ENCODE measurements around the gene CTRB2.
"Not testable (repeated sequence)": the region's sequence is repeated elsewhere in the genome, so short reads cannot be mapped to it uniquely, and the experiment has no call there.

The CTRB2 gene

GRCh38 chr16:75205961-75206748, 806 bp downstream of the CTRB2 start:
- not testable (repeated sequence) for DNase-seq (ENCODE audit: low read depth)

DNA sequence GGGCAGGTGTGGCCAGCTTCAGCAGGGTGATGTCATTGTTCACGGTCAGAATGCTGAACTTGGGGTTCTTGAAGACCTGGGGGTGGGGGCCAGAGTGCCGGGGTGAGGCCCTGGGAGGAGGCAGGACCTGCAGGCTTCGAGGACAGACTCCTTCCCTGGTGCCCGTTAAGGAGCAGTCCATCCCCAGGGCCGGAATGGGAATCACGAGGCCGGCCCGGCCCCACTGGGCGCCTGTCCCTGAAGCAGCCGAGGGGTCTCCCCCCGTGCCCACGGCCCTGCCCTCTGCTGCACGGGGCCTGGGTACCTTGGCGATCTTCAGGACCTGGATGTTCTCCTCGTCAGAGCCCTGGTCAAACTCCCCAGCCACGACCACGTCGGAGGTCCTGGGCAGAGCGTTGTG, 1.5 kb downstream of the CTRB2 start:
- not testable (repeated sequence) for DNase-seq (ENCODE audit: low read depth)

DNA sequence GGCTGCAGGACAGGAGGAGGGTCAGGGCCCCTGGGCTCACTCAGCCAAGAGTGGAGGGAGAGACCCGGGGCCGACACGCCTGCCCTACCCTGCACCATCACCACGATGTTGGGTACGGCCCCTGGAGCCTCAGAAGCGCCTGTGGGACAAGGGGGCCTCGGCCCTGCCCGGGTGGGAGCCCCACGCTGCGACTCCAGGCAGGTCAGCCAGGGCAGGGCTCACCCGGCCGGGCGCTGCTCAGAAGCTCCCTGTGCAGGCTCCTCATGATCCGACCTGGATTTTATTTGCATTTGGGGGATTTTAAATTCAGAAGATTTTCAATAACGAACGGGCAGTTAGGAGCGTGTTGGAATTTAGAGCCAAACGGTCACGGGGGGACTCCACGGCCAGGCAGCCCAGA, 2.1 kb downstream of the CTRB2 start:
- not testable (repeated sequence) for DNase-seq (ENCODE audit: low read depth)

DNA sequence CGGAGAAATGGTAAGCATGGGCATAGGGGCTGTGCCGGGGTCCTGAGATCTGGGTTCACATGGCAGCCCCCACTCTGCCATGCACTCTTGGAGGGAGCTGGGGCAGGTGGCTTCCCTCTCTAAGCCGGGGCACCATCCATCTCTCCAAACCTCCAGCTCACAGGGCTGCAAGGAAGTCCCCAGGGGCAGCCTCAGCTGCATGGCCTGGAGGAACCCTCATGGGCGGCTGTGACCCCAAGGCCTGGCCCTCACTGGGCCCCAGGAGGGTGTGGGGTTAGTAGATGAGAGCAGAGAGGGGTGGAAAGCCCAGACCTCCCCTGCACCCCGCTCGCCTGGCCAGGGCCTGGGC, 2.6 kb downstream of the CTRB2 start:
- no peak for DNase-seq (ENCODE audit: low read depth)

- DNase-seq (ENCODE audit: low read depth): no peak
Observed at GRCh38 chr16:75203667-75204409, 3.1 kb downstream of the CTRB2 start.

DNA sequence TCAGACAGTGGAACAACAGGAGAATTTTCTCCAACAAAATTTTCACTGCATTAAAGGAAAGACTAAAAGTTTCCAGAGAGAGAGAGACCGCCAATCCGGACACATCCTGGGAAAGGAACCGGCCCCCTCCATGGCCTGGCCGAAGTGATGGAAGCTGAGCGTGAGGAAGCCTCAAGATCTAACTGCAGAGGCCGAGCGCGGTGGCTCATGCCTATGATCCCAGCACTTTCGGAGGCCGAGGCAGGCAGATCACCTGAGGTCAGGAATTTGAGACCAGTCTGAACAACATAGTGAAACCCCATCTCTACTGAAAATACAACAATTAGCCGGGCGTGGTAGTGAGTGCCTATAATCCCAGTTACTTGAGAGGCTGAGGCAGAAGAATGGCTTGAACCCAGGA, 3.9 kb downstream of the CTRB2 start:
- DNase-seq (ENCODE audit: low read depth): no peak

DNA sequence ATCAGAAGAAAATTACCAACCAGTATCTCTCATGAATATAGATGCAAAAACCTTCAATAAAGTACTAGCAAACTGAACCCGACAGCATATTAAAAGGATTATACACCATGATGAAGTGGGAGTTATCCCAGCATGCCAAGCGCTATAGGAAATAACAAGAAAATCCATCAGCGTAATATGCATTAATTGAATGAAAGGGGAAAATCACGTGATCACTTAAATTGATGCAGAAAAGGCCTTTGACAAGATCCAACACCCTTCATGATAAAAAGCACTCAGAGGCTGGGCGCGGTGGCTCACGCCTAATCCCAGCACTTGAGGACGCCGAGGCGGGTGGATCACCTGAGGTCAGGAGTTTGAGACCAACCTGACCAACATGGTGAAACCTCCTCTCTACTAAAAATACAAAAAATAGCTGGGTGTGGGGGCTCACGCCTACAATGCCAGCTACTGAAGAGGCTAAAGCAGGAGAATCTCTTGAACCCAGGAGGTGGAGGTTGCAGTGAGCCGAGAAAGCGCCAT, 4.8 kb downstream of the CTRB2 start:
- no peak for DNase-seq (ENCODE audit: low read depth)

DNA sequence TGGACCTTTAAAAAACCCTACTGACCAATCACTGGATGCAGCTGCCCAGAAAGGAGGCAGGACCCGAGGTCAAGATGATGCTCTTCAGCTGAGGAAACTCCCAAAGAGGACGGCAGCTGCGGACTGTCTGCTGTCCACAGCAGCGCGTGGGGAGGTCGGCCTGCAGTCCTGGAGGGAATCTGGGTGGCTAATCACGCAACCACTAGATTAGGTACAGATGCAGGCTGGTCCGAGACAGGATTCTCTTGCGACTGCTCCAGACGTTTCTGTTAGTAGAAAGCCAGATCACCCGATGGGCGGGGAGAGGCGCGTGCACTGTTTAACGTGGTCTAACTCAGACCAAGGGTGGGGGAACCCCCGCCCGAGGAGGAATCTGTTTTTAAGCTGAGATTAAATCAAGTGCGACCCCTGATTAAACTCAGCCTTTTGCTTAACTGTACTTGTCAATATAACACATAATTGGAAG, 8.8 kb downstream of the CTRB2 start:
- peak; percentile 13 for DNase-seq (ENCODE audit: low read depth)

- DNase-seq (ENCODE audit: low read depth): no peak
Observed at GRCh38 chr16:75197522-75198134, 9.3 kb downstream of the CTRB2 start.

DNA sequence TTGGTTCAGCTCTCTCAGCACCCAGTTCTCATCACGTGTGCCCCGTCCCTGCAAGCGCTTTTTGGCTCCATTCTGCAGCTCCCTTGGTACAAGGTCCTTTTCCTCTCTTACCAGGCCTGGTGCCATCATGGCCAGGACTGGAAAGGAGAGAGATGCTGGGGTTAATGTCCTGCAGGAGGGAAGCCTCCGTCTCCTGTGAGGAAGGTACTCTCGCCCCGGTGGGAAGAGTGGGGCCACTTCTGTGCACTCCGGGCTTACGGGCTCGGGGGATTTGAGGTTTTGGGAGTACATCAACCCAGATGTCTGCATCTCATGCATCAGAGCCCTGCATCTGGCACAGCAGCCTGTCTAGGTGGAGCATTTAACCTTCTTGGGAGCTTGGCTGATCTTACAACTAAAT, 10.1 kb downstream of the CTRB2 start:
- no peak for DNase-seq (ENCODE audit: low read depth)

DNA sequence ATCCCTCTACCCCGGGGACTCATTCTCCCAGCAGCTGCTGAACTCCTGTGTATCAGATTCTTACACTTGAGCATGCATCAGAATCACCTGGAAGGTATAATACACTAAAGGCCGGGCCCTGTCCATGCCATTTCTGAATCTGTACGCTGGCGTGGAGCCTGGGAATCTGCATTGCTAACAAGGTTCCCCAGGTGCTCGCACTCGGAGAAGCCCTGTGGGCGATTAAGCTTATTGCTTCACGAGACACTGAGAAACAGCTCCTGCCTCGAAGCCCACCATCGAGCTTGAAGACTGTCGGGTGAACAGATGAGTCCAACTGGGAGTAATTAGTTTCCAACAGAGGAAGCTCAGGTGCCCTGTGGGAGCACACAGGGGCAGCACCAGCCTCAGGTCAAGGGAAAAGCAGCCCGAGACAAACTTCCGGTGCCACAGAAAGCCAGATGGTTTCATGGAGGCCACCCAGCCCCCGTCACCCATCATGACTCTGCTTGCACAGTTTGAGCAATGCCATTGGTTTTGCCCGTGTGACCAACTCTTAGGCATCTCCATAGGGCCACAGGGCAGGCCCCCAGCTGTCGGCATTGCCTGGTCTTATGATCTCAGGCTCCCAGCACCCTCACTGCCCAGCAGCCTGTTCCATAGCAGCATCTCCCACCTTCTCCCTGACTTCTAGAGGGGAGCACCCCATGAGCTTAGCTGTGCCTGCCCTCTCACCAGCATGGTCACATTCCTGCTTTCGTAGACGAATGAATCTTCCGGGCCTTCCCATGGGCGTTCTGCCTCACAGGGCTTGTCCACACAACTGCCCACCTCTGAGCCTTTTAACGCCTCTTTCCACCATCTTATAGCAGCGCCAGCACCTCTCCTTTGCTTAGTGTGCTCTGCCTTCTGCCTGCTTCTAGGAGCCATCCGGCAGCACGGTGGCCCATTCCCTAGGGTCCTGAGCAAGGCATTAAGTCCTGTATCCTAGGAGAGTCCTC, 10.9 kb downstream of the CTRB2 start:
- no peak for DNase-seq (ENCODE audit: low read depth)

DNA sequence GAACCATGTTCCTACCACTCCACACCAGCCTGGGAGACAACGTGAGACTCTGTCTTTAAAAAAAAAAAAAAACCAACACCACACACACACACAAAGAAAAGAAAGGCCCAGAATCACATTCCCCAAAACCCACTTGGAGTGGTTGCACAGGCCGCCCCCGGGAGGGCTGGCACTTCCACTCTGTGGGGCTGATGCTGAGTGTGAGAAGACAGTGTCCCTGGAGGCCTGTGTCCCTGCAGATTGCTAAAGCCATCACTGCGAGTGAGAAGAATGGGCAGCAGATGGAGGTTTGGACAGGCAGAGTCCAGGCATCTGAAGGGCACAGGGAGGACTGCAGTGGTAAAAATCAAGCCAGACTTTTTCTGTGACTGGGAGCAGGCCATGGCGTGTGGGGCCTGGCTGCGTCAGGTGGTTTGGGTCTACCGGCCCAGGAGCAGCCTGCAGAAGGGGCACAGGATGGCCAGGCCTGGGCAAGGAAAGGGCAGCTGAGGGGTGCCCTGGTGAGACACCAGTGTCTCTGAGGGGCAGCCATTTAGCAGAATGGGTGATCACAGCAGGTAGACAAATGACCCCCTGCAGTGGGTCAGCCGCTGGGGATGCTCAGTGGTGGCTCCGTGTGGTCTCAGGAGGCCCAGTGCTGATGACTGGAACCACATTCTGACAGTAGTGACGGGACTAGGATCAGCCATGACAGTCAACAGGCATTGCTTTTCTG, 13.1 kb downstream of the CTRB2 start:
- DNase-seq (ENCODE audit: low read depth): no peak

- no peak for DNase-seq (ENCODE audit: low read depth)
Observed at GRCh38 chr16:75193265-75193650, 13.7 kb downstream of the CTRB2 start.

DNA sequence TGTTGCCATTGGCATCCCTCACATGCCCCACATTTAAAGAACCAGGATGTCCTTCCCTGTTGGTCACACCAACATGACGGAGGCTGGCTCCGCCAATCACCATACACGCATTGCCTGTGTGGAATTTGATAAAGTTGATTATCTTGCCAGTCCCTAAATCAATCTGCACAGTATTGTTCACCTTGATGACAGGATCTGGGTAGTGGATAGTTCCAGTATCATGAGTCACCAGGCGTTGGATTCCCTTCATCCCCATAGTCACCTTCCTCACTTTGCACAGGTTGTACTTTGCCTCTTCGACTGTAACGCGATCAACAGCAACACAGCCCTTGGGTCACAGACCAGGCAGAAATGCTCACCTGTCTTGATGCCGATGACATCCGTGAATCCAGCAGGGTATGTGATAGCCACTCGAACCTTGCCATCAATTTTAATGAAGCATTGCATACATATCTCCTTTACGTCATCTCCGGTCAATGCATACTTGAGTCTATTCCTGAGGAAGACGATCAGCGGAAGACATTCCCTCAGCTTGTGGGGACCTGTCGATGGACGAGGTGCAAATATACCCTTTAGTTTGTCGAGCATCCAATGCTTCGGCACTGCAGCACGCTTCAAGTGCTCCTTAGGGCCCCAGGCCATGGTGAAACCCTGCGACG, 14.2 kb downstream of the CTRB2 start:
- no peak for DNase-seq (ENCODE audit: low read depth)

- DNase-seq (ENCODE audit: low read depth): no peak
Observed at GRCh38 chr16:75189638-75190245, 17.2 kb downstream of the CTRB2 start.

GRCh38 chr16:75188832-75189477, 18.0 kb downstream of the CTRB2 start:
- DNase-seq (ENCODE audit: low read depth): no peak

- no peak for DNase-seq (ENCODE audit: low read depth)
Observed at GRCh38 chr16:75181630-75182029, 25.3 kb downstream of the CTRB2 start.

DNA sequence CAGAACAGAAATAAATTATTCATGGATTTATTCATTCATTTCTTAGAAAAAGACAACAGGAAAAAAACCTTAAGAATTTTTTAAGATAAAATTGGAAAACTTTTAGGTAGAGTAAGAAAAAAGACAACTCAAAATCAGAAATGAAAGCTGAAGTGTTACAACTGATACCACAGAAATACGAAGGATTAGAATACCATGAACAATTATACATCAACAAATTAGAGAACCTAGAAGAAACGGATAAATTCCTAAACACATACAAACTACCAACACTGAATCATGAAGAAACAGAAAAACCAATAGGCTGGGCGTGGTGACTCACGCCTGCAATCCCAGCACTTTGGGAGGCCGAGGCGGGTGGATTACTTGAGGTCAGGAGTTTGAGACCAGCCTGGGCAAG, 27.8 kb downstream of the CTRB2 start:
- DNase-seq (ENCODE audit: low read depth): no peak

- no peak for DNase-seq (ENCODE audit: low read depth)
Observed at GRCh38 chr16:75176926-75177325, 30.0 kb downstream of the CTRB2 start.

- DNase-seq (ENCODE audit: low read depth): no peak
Observed at GRCh38 chr16:75175074-75175473, 31.9 kb downstream of the CTRB2 start.
